ENCODE measurements around the gene NUDT16L1.

NUDT16L1 gene

DNA sequence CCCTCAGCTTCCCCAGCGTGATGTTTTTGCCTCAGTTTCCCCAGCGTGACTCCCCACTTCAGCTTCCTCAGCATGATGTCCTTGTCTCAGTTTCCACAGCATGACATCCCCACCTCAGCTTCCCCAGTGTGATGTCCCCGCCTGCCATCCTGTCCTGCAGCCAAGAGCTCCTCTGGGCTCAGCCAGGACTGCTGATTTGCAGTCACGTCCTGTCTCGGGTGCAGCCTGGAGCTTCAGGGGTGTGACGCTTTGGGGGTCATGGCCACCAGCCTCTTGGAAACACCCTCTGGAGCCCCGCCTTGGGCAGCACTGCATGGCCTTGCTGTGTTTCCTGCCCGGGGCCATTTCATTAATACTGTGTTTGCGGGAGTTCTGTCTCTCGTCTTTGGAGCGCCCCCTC lies 16.5 kb upstream of the NUDT16L1 start:
- no peak for DNase-seq (ENCODE audit: low spot score in 2 of 2)
- H3K27ac Mint-ChIP-seq: peak overlapping the region; percentile 99
- no peaks in the 10 kb centered on the region for H3K9me3 Mint-ChIP-seq
- peaks cover 75% of the 10 kb centered on the region for H3K36me3 Mint-ChIP-seq
- H3K4me1 Mint-ChIP-seq: peaks cover 28% of the 10 kb centered on the region
- ATAC-seq: peak; percentile 5
- peak overlapping the region; percentile 76 for H3K4me3 Mint-ChIP-seq

DNA sequence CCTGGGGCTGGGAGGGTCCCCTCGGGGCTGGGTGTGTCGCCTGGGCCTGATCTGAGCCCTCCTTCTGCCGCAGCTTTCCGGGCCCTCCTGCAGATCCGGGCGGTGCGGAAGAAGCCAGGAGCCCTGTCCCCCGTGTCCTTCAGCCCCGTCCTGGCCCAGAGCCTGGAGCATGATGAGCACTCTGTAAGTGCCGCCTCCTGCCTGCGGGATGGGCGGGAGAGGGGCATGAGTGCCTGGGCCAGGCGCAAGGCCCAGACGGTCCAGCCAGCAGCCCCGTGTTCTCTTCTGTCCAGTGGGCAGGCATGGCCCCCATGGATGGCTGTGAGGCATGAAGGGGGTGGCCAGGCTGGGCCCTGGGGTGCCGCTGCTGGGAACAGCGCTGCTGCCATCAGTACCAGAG lies 16.0 kb upstream of the NUDT16L1 start:
- no peak for DNase-seq (ENCODE audit: low spot score in 2 of 2)
- H3K27ac Mint-ChIP-seq: peak overlapping the region; percentile 99
- H3K9me3 Mint-ChIP-seq: no peaks in the 10 kb centered on the region
- peaks cover 28% of the 10 kb centered on the region for H3K4me1 Mint-ChIP-seq
- no peak for ATAC-seq
- H3K4me3 Mint-ChIP-seq: peak overlapping the region; percentile 76
- peaks cover 76% of the 10 kb centered on the region for H3K36me3 Mint-ChIP-seq

DNA sequence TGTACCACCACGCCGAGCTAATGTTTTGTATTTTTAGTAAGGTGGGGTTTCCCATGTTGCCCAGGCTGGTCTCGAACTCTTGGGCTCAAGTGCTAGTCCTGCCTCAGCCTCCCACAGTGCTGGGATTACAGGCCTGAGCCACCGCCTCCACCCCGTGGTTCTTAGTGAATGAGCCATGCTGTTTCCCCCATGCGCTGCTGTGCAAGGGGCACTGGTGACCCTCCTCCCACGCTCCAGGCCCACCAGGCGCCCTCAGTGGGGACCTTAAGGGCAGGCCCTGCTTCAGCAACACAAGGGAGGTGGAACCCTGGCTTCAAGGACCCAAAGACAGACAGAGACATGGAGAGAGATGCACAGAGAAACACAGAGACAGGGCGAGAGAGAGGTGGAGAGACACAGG lies 15.4 kb upstream of the NUDT16L1 start:
- Mint-ChIP-seq H3K36me3 (peaks cover 77% of the 10 kb centered on the region), H3K4me1 (peaks cover 28% of the 10 kb centered on the region), H3K9me3 (no peaks in the 10 kb centered on the region), H3K27ac (peak overlapping the region; percentile 69), H3K4me3 (no peak overlapping the region)
- ATAC-seq: no peak
- DNase-seq (ENCODE audit: low spot score in 2 of 2): no peak

DNA sequence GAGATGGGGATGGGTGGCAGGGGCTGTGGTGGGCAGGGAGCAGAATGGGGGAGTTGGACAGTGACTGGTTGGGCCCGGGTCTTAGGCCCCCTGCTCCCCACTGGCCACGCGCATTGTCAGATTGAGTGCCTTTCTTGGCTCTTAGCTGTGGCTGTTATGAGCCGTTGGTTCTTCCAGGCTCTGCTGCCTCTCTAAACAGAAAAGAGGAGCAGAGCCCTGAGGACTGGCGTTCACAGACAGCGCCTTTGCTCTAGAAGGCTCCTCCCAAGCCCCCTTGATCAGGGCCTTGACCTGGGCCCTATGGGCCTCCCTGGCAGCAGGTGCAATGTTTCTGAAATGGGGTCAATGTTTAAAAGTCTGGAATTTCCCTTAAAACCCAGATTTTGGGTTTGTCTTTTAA lies 14.8 kb upstream of the NUDT16L1 start:
- no peaks in the 10 kb centered on the region for H3K9me3 Mint-ChIP-seq
- peaks cover 79% of the 10 kb centered on the region for H3K36me3 Mint-ChIP-seq
- peaks cover 28% of the 10 kb centered on the region for H3K4me1 Mint-ChIP-seq
- no peak for ATAC-seq
- no peak overlapping the region for H3K4me3 Mint-ChIP-seq
- DNase-seq (ENCODE audit: low spot score in 2 of 2): no peak
- peak overlapping the region; percentile 69 for H3K27ac Mint-ChIP-seq

DNA sequence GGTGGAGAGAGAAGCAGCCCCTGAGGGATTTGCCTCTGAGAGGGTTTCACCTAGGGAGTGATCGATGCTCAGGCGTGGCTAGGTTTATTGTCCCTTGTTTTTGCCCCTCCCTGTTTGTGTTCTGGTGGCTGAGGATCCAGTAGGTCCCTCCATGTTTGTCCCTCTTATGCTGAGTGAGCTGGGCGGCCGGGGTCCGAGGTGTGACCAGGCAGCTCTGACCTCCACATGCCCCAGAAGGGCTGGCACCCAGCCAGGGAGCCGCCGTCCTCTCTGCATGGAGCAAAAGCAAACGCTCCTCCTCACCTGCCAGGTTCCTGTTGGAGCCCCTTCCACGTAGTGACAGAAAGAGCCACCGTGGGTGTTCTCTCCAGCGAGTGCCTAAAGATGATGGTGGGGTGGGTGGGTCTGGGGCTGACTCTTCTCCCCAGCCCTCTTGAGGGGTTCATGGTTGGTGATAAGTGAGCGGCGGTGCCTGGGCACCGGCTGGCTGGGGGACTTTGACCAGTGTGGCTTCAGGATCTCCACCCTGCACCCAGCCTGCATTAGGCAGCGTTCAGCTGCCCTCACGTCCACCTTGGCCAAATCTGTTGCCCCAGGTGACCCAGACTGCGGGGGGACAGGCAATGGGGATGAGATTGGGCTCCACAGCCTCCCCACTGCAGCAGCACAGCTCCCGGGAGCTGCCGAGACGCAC lies 14.1 kb upstream of the NUDT16L1 start:
- no peak for ATAC-seq
- H3K4me1 Mint-ChIP-seq: peaks cover 28% of the 10 kb centered on the region
- peak overlapping the region; percentile 69 for H3K27ac Mint-ChIP-seq
- peaks cover 73% of the 10 kb centered on the region for H3K36me3 Mint-ChIP-seq
- no peak for DNase-seq (ENCODE audit: low spot score in 2 of 2)
- H3K9me3 Mint-ChIP-seq: no peaks in the 10 kb centered on the region
- H3K4me3 Mint-ChIP-seq: no peak overlapping the region

DNA sequence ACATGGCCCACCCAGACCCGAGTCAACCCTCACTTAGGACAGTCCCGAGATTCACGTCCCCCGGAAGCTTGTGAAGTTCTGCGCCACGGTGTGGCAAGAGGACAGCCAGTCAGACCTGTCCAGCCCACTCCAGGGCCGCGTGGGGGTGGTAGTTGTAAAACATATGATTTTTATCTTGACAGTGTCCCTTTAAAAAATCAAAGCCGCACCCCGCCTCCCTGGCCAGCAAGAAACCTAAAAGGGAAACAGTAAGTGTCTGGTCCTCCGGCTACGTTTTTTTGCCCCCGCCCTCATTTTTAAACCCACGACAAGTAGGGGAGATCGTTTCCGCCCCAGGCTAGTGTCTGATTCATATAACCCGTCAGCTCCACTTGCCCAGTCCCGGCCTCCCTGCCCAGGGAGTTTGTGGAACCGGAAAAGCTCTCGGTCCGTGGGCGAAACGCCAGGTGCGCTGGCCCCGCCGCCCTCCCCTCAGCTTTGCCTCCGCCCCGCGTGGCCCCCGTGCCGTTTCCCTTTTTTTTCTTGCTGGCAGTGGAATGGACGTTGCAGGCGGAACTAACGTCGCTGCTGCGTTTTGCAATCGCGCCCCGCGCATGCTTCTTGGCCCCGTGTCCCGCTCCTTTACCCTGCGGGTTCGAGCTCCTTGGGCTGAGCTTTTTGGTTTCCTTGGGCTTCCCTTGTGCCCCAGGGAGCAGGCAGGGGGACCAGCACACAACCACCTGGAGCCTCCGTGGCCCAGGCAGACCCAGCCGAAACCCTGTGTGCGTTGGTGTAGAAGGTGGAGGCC lies 13.3 kb upstream of the NUDT16L1 start:
- ATAC-seq (no peak), DNase-seq (ENCODE audit: low spot score in 2 of 2) (no peak)
- no peak overlapping the region for H3K4me3 Mint-ChIP-seq
- H3K4me1 Mint-ChIP-seq: peaks cover 28% of the 10 kb centered on the region
- H3K9me3 Mint-ChIP-seq: no peaks in the 10 kb centered on the region
- peak overlapping the region; percentile 32 for H3K27ac Mint-ChIP-seq
- H3K36me3 Mint-ChIP-seq: peaks cover 69% of the 10 kb centered on the region

DNA sequence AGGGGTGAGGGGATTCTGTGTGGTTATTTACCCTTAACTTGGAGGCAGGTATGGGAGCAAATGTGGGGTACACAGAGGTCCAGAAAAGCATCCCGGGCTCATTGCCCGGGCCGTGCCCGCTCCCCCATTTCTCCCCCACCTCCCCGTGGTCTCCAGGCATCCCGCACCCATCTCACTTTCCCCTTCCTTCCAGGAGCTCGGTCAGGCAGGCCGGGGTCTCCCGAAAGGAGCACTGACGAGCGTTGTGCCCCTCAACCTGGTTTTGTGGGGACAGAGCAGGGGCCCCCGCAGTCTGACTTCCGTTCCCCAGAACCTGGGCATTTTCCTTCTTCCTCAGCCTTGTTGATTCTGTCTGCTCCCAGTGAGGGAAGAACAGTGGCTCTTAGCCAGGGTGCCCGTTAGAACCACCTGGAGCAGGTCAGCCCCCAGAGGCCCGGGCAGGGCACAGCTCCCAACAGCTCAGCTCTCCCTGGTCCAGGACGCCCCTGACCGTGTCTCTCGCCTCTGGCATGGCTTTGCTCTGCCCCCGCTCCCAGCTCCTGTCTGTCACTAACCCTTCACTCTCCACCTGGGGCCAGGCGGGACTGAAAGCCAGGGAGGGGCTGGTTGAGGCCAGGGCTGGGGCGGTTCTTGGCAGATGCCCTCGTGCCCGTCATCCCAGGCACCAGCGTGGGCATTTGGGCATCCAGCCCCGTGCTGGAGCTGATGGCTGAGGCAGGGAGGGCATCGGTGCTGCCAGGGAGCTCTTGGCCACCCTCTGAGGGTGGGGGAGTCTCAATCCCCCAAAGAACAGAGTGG lies 12.5 kb upstream of the NUDT16L1 start:
- Mint-ChIP-seq H3K27ac (peak overlapping the region; percentile 72), H3K9me3 (no peaks in the 10 kb centered on the region), H3K36me3 (peaks cover 62% of the 10 kb centered on the region)

DNA sequence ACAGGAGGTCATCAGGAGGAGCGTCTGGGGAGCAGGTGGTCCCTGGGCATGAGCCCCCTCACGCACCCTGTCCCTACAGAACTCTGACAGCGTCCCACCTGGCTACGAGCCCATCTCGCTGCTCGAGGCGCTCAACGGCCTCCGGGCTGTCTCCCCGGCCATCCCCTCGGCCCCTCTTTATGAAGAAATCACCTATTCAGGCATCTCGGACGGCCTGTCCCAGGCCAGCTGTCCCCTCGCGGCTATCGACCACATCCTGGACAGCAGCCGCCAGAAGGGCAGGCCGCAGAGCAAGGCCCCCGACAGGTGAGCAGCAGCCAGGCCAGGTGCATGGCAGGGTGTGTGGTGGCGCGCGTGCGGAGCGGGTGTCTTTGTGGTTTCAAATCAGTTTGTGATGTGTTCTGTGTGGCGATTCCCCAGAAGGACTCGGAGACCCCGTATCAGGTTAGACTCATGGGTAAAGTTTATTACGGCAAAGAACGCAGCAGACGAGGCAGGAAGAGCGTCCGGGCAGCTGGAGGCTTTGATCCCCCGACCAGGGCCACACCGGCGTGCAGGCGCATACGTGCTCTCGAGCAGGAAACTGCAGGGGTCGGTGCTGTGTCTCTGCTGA lies 11.8 kb upstream of the NUDT16L1 start:
- peaks cover 55% of the 10 kb centered on the region for H3K36me3 Mint-ChIP-seq
- H3K4me1 Mint-ChIP-seq: peaks cover 14% of the 10 kb centered on the region
- H3K9me3 Mint-ChIP-seq: no peaks in the 10 kb centered on the region
- no peak overlapping the region for H3K27ac Mint-ChIP-seq
- no peak for ATAC-seq
- DNase-seq (ENCODE audit: low spot score in 2 of 2): no peak
- no peak overlapping the region for H3K4me3 Mint-ChIP-seq

More for the DNA sequence above, 12.5 kb upstream of the NUDT16L1 start:
- H3K4me3 Mint-ChIP-seq: no peak overlapping the region
- DNase-seq (ENCODE audit: low spot score in 2 of 2) (no peak), ATAC-seq (no peak)
- H3K4me1 Mint-ChIP-seq: peaks cover 21% of the 10 kb centered on the region

DNA sequence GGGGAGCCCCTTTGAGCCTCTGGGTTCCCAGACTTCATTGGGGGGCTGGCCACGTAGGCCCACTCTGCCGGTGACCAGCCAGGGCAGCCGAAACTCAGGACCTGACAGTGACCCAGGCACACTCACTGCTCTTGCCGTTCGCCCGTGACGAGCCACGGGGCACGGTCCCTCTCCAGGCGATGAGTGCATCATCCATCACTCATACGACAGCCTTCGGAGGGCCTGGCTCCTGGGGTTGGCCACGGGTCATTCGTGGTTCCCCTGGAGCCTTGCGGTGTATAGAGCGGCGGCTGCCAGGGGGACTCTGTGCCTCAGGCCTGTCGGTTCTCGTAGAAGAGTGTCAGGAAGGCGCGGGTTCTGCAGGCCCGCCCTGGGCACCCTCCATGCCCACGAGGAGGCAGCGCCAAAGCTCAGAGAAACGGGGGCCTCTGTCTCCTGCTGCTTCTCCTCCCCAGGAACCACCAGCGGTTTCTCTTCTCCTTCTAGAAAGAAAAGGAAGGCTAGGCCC lies 11.2 kb upstream of the NUDT16L1 start:
- H3K4me1 Mint-ChIP-seq: peaks cover 9% of the 10 kb centered on the region
- peaks cover 52% of the 10 kb centered on the region for H3K36me3 Mint-ChIP-seq
- no peak overlapping the region for H3K27ac Mint-ChIP-seq
- no peaks in the 10 kb centered on the region for H3K9me3 Mint-ChIP-seq
- H3K4me3 Mint-ChIP-seq: no peak overlapping the region
- DNase-seq (ENCODE audit: low spot score in 2 of 2) (no peak), ATAC-seq (no peak)

DNA sequence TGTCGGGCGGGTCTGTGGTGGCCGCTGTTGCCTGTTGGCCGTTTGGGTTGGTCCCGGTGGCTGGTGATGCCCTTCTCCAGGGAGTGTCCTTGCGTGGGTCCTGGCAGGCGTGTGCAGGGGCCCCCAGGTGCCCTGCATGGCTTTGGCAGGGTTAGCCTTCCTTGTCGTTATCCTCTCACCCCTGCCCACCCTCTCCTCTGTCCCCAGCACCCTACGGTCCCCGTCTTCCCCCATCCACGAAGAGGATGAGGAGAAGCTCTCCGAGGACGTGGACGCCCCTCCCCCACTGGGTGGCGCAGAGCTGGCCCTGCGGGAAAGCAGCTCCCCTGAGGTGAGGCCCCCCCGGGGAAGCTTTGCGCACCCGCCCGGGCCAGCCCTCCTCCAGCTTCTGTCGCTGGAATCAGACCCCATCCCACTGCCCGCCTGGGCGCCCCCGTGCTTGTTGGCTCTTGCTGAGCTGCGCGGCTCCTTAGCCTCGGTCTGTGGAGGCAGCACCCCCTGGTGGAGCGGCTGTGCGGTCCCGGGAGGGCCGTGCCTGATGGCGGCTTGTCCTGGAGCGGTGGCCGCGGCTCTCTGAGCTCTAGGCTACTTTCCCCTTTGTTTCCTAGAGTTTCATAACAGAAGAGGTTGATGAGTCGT lies 10.6 kb upstream of the NUDT16L1 start:
- Mint-ChIP-seq H3K9me3 (no peaks in the 10 kb centered on the region), H3K27ac (peak overlapping the region; percentile 29), H3K4me1 (peaks cover 8% of the 10 kb centered on the region), H3K4me3 (no peak overlapping the region), H3K36me3 (peaks cover 58% of the 10 kb centered on the region)
- ATAC-seq (peak; percentile 46), DNase-seq (ENCODE audit: low spot score in 2 of 2) (no peak)

DNA sequence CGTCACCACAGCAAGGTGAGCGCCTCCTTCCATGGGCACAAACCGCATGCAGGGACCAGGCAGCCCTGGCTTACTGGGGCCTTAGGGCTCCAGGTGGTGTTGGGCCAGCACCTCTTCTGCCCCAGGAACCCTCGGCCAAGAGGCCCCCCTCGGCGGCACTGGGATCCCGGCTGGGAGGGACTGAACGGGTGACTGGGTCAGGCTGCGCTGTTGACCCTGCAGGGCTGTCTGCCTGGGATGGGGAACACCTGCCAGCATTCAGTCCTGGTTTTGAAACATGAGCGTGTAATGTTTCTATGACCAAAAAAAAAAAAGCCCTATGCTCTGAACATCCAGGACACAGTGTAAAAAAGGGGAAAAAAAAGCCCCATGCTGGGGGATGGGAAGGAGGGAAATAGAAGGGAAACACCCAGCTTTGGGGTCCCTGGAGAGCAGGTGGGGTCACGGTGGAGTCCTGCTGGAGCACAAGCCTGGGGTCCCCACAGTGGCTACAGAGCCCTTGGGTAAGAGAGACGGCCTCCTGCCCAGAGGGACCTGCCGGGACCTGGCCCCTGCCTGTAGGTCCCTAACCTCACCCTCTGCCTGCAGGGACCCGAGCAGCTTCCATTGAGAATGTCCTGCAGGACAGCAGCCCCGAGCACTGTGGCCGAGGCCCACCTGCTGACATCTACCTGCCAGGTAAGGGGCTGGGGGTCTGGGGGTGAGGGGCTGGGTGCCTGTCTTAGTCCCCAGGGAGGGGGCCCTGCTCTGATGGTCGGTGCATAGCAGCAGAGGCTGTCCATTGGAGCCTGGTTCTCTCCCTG lies 9.9 kb upstream of the NUDT16L1 start:
- Mint-ChIP-seq H3K27ac (peak overlapping the region; percentile 29), H3K4me3 (no peak overlapping the region), H3K36me3 (peaks cover 55% of the 10 kb centered on the region), H3K4me1 (peaks cover under 1% of the 10 kb centered on the region), H3K9me3 (no peaks in the 10 kb centered on the region)
- no peak for ATAC-seq
- no peak for DNase-seq (ENCODE audit: low spot score in 2 of 2)

DNA sequence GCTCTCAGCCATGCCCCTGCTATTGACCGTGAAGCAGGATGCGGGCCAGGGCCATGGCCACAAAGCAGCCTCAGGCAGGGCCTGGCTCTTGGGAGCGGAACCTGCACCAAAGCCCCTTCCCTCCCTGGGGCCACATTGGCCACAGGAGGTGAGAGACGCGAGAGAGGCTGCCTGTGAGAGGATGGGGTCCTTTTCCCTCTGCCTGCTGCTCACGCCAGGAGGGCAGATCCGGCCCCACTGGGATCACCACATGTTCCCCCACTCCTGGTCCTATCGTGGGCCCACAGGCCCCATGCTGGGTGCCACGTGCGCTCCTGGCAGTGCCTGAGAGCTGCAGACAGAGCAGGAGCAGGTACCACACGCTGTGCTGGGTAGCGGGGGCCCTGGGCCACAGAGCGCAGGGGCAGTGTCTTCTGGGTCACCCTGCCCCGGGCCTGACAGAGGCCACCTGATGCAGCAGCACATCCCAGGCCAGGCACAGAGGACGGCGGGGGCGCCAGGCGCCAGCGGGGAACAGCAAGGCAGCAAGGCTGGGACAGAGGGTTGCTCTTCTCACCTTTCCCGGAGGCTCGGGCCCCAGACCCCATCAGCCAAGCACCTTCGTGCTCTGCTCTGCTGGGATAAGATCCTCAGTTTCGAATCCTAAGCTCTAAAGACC lies 9.2 kb upstream of the NUDT16L1 start:
- Mint-ChIP-seq H3K4me3 (no peak overlapping the region), H3K4me1 (no peaks in the 10 kb centered on the region), H3K36me3 (peaks cover 50% of the 10 kb centered on the region), H3K9me3 (no peaks in the 10 kb centered on the region), H3K27ac (no peak overlapping the region)
- no peak for DNase-seq (ENCODE audit: low spot score in 2 of 2)
- ATAC-seq: no peak

DNA sequence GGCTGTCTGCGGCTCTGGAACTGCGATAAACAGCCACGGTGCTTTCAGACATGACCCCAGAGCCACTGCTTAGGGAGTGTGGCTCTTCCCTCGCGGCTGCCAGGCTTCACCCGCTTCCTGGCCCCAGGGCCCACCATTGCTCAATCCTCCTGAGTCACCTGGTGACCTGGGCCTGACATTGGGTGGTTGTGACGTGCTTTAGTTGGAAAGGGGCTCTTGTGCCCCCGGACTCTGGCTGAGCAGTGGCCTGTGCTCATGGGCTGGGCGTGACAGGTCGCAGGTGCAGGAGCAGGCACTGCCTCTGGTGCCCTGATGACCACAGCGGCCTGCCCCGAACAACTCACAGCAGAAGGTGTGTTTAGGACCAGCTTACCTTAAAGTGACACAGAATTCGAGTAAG lies 8.6 kb upstream of the NUDT16L1 start:
- H3K27ac Mint-ChIP-seq: peak overlapping the region; percentile 37
- no peaks in the 10 kb centered on the region for H3K9me3 Mint-ChIP-seq
- H3K4me3 Mint-ChIP-seq: no peak overlapping the region
- ATAC-seq: no peak
- no peak for DNase-seq (ENCODE audit: low spot score in 2 of 2)
- H3K36me3 Mint-ChIP-seq: peaks cover 48% of the 10 kb centered on the region
- H3K4me1 Mint-ChIP-seq: no peaks in the 10 kb centered on the region
